Measurements from ENCODE around the gene ACTR10.

ACTR10 gene

GRCh38 chr14:58199726-58200479 is at the start of gene ACTR10:
Gene ACTR10 (plus strand): TSS chr14:58200149. CDS start chr14:58200218, 69 bp downstream.
- DNase-seq (ENCODE audit: low read depth in 2 of 3, low spot score in 1 of 3): peak; percentile 82 to 86 (median 83)

GRCh38 chr14:58150243-58150805 is 49.6 kb upstream of the ACTR10 start:
- DNase-seq (ENCODE audit: low read depth in 2 of 3, low spot score in 1 of 3): no peak

- DNase-seq (ENCODE audit: low read depth in 2 of 3, low spot score in 1 of 3): peak in 1 of 3 donors; percentile 6
Observed at GRCh38 chr14:58151133-58152013, 48.6 kb upstream of the ACTR10 start.

DNA sequence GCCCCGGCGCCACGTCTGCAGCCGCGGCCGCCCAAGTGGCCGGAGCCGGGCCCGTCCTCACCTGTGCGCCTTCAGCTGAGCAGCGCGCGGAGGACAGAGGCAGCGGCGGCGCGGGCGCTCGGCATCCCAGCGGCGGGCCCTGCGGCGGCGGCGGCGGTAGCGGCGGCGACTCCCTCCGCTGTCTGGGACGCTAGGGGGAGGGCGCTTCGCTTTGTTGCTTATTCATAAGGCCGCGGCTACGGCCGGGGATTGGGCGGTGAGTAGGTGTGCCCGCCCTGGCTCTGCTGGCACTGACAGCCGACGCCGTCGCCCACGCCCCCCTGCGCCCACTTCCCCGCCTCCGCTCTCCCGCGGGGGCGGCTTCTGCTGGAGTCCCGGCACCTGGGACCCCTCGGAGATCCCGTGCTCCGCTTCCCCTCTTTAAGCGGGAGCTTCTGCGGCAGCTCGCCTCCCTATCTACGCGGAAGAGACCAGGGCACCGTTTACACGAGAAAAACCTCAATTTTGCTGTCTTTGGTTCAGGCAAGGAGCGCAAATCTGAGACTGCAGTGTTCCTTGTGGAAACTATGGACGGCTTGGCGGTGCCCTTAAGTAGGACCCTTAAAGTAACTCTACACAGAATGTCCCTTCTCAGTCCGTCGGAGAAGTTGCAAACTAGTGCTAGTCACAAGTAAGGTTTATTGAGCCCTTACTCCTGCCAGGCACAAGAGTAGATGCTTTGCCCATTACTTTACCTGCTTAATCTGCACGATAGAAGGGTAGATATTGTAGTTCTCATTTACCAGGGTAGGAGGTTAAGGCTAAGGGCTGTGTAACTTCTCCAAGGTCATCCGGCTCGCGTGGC is 47.7 kb upstream of the ACTR10 start, which contains the start of gene ARMH4:
Gene ARMH4 (minus strand): TSS at position 200 of the 844 bp plus-strand sequence. CDS start 12,855 bp downstream, outside the sequence.
- DNase-seq (ENCODE audit: low read depth in 2 of 3, low spot score in 1 of 3): peak; percentile 8 to 51 (median 34)

DNA sequence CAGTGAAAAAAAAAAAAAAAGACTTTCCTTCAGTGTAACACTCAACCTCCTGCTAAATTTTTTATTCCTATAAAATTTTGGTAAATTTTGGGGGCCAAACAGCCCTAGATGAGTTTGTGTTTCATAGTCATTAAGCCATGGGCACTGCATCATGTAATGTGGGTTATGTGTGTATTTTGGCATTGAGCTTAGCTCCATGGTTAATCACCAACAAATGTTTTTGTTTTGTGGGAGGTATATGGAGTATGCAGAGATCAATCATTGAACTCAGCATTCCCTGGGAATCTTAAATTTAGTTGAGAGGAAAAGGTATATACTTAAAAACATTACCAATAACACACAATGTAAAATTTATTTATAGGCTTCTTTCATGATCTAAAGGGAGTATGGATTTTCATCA is 39.4 kb upstream of the ACTR10 start:
- no peak for DNase-seq (ENCODE audit: low read depth in 2 of 3, low spot score in 1 of 3)

DNA sequence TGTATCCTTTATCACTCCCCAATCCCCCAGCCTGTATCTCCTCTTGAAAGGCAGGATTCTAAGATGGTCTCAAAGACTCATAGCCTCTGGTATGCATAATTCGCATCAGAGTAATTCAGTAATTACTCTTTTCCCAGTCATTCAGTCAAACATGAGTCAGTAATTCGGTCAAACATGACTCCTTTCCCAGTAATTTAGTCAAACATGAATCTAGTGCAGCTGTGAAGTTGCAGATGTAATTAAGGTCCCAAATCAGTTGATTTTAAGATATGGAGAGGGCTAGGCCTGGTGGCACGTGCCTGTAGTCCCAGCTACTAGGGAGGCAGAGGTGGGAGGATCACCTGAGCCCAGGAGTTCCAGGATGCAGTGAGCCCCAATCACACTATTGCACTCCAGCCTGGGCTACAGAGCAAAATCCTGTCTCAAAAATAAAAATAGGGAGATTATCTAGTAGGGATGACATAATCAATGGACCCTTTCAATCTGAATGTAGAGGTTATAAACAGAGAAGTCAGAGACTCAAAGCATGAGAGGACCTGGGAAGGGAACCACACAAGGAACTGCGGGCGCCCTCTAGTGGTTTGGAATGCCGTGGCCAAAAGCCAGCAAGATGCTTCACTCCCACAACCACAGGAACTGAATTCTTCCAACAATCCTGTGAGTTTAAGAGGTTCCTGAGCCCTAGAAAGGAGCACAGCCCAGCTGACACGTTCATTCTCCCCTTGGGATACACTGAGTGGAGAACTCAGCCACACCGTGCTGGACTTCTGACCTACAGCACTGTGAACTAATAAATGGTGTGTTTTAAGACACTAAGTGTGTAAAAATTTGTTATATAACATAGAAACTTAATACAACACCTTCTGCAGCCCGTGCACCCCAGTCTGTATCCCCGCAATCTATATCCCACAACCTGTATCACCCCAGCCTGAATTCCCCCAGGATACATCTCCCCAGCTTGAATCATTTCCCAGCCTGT is 33.7 kb upstream of the ACTR10 start:
- peak; percentile 49 to 76 (median 73) for DNase-seq (ENCODE audit: low read depth in 2 of 3, low spot score in 1 of 3)

DNA sequence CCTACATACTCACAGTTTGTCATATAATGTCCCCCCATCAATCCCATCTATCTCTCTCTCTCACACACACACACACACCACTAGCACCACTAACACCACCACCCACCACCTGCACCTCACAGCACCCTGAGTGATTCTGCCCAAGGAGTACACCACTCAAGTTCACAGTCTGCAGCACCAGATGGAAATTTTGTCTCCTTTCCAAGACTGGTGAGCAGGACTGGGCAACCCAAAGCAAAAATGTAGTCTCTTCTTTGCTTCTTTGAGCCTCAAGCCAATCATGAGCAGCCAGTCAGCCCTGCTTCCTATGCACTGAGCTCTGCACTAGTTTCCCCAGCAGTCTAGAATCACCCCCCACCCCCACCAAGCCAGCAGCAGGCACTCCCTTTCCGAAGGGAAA is 32.9 kb upstream of the ACTR10 start:
- no peak for DNase-seq (ENCODE audit: low read depth in 2 of 3, low spot score in 1 of 3)

DNA sequence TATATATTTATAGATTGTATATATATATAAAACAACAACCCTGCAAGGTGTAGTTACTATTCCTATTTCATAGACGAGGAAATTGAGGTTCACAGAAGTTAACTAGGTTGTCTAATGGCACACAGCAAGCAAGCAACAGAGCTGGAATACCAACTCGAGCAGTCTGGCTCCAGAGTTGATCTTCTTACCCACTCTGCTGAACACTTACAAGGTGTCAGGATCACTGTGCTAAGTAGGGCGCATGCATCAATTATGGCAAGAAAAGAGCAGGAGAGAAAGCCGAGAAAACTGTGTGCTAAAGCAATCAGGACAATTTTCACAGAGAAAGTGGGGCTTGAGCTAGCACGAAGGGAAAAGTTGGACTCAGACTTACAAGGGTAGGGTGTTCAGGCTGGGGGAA is 32.1 kb upstream of the ACTR10 start:
- no peak for DNase-seq (ENCODE audit: low read depth in 2 of 3, low spot score in 1 of 3)

DNA sequence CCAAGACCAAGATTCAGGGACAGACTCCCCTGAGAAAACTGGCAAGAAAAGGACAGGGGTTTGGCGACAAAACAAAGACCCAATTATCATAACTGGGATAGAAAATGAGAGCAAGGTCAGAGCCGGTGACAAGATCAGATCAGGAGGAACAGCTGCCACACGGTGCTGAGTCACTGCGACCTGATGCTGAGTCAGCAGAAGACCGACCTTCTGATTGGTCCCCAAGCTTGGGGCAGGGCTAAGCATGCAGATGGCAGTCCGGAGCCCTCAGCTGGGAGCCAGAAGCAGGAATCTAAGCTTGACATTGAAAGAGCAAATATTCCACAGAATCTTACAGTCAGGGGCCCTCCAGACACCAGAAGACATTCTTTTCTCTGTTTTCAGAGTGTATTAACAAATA is 28.9 kb upstream of the ACTR10 start:
- peak; percentile 18 to 37 (median 35) for DNase-seq (ENCODE audit: low read depth in 2 of 3, low spot score in 1 of 3)

- no peak for DNase-seq (ENCODE audit: low read depth in 2 of 3, low spot score in 1 of 3)
Observed at GRCh38 chr14:58177125-58177524, 22.8 kb upstream of the ACTR10 start.

DNA sequence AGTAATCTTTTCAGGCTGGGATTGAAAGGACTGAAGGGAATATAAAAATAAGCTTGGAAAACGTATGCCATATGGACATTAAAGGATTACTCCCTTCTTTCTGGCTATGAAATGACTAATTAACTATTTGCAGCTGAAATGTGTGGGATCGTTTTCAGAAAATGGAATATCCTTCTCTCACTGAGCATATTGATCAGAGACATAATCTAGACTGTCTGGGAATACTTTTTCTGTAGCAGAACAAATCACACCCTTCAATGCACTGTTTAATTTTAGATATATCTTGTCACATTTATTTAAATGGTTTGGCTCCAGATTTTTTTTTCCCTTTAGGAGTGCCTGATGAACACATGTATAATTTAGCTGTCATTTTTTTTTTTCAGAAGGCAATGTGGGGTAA is 10.8 kb upstream of the ACTR10 start:
- no peak for DNase-seq (ENCODE audit: low read depth in 2 of 3, low spot score in 1 of 3)

DNA sequence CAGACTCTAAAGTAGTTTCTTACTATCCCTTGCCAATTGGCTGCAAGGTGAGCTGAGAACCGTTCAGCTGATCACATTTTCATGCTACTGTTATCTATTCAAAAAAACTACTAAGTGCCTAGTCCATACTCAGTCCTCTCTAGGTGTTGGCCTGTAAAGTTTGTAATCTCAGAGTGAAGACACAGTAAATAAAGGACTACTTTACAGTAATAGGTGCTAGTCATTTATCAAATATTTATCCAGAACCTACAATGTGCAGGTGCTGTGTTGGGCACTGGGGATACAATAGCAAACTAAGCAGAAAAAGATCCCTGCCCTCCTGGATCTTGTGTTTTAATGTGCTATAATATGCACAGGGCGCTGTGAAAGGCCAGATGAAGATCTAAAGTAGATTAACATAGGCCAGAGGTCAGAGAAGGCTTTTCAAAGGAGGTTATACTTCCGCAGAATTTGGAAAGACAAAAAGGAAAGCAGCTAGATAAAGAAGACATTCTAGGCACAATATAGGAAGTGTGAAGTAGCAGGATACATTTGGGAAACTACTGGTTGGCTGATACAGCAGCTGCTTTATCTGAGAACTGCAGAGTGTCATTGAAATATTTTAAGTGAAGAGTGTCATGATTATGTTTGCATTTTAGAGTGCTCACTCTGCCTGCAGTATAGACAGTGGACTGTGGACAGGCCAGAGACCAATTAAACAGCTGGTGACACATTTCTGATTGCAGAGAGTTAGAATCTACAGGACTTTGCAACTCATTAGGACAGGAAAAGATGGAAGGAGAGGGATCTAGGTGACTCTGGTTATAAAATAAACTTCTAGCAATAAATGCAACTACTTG is 8.0 kb upstream of the ACTR10 start:
- DNase-seq (ENCODE audit: low read depth in 2 of 3, low spot score in 1 of 3): no peak

GRCh38 chr14:58193542-58193941 is 6.4 kb upstream of the ACTR10 start:
- DNase-seq (ENCODE audit: low read depth in 2 of 3, low spot score in 1 of 3): no peak

DNA sequence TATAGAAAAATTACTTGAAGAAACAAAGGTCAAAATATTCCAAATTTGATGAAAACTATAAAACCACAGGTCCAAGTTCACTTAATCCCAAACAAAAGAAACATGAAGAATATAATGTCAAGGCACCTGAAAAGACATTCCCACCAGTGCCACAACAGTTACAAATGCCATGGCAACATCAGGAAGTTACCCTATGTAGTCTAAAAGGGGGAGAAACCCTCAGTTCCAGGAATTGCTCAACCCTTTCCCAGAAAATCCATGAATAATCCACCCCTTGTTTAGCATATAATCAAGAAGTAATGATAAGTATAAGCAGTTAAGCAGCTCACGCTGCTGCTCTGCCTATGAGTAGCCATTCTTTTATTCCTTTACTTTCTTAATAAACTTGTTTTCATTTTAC is 3.8 kb upstream of the ACTR10 start:
- no peak for DNase-seq (ENCODE audit: low read depth in 2 of 3, low spot score in 1 of 3)

GRCh38 chr14:58198086-58198485 is 1.9 kb upstream of the ACTR10 start:
- no peak for DNase-seq (ENCODE audit: low read depth in 2 of 3, low spot score in 1 of 3)

- DNase-seq (ENCODE audit: low read depth in 2 of 3, low spot score in 1 of 3): peak in 1 of 3 donors; percentile 2
Observed at GRCh38 chr14:58200480-58200841, 512 bp downstream of the ACTR10 start.

DNA sequence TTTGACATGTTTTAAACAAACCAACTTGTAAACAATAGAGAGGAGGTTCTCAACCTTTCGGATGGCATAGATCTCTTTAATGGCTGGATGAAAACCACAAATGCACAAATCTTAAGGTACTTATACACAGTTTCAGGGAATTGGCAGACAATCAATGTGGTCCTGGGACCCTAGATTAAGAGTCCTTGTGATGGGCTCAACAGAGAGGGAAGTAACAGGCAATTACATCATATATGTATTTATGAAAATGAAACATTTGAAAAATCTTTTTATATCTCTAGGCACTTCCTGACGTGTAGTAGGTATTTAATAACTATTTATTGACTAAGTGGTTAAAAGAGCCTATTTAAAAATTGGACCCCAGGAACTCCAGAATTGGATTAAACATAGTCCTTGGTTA is 897 bp downstream of the ACTR10 start:
- no peak for DNase-seq (ENCODE audit: low read depth in 2 of 3, low spot score in 1 of 3)

GRCh38 chr14:58213176-58213575 is 13.2 kb downstream of the ACTR10 start:
- no peak for DNase-seq (ENCODE audit: low read depth in 2 of 3, low spot score in 1 of 3)

Measured in stimulated activated CD4-positive, alpha-beta T cell treated with anti-CD3 and anti-CD28 coated beads, Interleukin-12 subunit alpha, Interleukin-12 subunit beta, amount 100 ng/mL, for 48 hours (primary cell).